Type B pancreatic cell (in vitro differentiated cells): ENCODE data around the gene HIVEP3. TPM values are rescaled to one million over a fixed set of nuclear protein-coding genes. Genes with fewer than 3 reads are reported as not detected.

Source experiments
- DNase-seq: peaks from one replicate; pipeline ENCODE4 v3.0.0; 2021; ENCODE audit warnings: mixed read lengths; ENCODE audit not compliant: unreplicated experiment; ENCODE audit errors: extremely low spot score
- H3K27ac Mint-ChIP-seq: 2 replicates; pipeline ENCODE4 v1.8.0; 2021; ENCODE audit warnings: mild to moderate bottlenecking, mixed read lengths
- H3K27me3 Mint-ChIP-seq: 2 replicates; pipeline ENCODE4 v1.8.0; 2021; ENCODE audit warnings: mixed read lengths
- H3K36me3 Mint-ChIP-seq: 2 replicates; pipeline ENCODE4 v1.8.0; 2021; ENCODE audit warnings: mixed read lengths
- H3K4me1 Mint-ChIP-seq: one replicate; pipeline ENCODE4 v1.8.0; 2021; ENCODE audit warnings: mixed read lengths; ENCODE audit not compliant: unreplicated experiment
- H3K4me3 Mint-ChIP-seq: 2 replicates; pipeline ENCODE4 v1.8.0; 2021; ENCODE audit warnings: mild to moderate bottlenecking, mixed read lengths
- H3K9me3 Mint-ChIP-seq: 2 replicates; pipeline ENCODE4 v1.8.0; 2021; ENCODE audit warnings: mixed read lengths
- total RNA-seq: library from RNA; stranded (reverse); gene quantifications from 2 replicates; pipeline ENCODE4 v1.2.1, GENCODE V29; 2021; ENCODE audit warnings: low replicate concordance
- TF ChIP-seq, protein P1 (sequence below): fragments of 200-600 bp; sonication (generic); conservative IDR thresholded peaks from 2 replicates; pipeline ENCODE4 v1.5.0; 2021; ENCODE audit warnings: antibody characterized with exemption, mild to moderate bottlenecking

Gene HIVEP3
- total RNA-seq, 1 donor from 2014 or later = 9.2 TPM

DNA sequence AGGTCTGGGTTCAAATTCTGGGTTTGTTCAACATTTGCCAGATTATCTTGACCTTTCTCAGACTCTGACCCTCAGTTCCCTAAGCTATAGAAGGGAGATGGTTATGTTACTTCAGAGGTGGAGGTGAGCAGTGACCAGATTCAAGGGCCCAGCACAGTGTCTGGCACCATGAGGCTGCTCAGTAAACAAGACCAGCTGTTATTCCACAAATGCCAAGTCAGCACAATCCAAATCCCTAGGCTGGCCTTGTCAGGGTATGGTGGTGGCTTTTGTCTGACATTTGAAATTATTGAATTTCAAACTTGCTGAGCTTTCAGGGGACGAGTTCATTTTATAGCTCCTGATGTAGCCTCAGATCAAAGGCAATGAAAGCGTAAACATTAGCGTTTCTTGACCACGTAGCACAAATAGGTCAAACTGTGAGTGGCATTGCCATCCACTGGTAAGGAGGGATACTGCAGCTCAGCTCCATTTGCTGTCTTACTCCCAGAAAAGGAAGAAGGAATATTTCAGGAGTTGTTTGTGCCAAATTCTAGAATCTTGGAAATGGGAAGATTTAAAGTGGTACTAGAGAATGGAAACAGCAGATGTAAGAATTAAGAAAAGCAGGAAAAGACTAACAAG, 339.9 kb downstream of the HIVEP3 start:
- no peak for DNase-seq
- Mint-ChIP-seq H3K4me3 (no peak overlapping the region), H3K9me3 (no peaks in the 10 kb centered on the region), H3K36me3 (no peaks in the 10 kb centered on the region), H3K27ac (no peak overlapping the region), H3K4me1 (peaks cover 4% of the 10 kb centered on the region), H3K27me3 (peaks cover 12% of the 10 kb centered on the region)
- TF ChIP-seq, protein P1, sequence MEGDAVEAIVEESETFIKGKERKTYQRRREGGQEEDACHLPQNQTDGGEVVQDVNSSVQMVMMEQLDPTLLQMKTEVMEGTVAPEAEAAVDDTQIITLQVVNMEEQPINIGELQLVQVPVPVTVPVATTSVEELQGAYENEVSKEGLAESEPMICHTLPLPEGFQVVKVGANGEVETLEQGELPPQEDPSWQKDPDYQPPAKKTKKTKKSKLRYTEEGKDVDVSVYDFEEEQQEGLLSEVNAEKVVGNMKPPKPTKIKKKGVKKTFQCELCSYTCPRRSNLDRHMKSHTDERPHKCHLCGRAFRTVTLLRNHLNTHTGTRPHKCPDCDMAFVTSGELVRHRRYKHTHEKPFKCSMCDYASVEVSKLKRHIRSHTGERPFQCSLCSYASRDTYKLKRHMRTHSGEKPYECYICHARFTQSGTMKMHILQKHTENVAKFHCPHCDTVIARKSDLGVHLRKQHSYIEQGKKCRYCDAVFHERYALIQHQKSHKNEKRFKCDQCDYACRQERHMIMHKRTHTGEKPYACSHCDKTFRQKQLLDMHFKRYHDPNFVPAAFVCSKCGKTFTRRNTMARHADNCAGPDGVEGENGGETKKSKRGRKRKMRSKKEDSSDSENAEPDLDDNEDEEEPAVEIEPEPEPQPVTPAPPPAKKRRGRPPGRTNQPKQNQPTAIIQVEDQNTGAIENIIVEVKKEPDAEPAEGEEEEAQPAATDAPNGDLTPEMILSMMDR = peak; percentile 71

DNA sequence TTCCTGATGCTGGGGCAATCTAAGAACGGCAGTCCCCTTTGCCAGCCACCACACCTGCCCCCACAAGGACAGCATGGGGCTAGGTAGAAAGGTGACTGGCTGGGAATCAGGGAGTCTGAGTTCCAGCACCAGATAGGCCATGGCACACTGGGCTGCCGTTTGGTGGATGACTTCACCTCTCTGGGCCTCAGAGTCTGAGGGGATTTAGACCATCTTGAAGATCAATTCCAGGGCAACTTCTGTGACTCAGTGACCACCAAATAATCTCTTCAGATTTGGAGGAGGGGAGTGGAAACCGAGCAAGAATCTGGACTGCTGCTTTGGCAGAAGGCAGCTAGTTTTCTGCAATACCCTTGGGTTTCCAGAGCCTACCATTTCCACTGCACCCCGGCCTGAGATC, 342.1 kb downstream of the HIVEP3 start:
- Mint-ChIP-seq H3K27me3 (peaks cover 24% of the 10 kb centered on the region), H3K4me3 (no peak overlapping the region), H3K9me3 (no peaks in the 10 kb centered on the region), H3K36me3 (no peaks in the 10 kb centered on the region), H3K4me1 (peaks cover 4% of the 10 kb centered on the region), H3K27ac (no peak overlapping the region)
- DNase-seq = no peak
- TF ChIP-seq, protein P1 = no peak

DNA sequence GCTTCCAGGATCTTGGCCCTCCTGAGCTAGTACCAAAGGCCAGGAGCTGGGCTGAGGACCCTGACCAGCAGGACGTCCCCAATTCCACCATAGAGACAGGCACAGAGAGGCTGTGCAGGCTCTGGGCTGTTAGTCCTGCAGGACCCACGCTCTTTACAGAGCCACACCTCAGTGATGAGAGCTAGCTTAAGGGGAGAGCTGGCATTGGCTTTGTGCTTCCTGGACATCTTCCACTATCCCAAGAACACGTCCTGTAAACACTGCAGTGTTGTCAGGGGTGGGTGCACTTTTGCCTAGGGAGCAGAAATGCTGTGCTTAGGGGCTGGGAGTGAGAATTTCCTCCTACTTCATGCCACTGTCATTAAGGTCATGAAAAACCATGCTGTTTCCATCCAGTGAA, 342.5 kb downstream of the HIVEP3 start:
- Mint-ChIP-seq H3K36me3 (no peaks in the 10 kb centered on the region), H3K27ac (no peak overlapping the region), H3K4me1 (peaks cover 4% of the 10 kb centered on the region), H3K4me3 (no peak overlapping the region), H3K9me3 (no peaks in the 10 kb centered on the region), H3K27me3 (peaks cover 28% of the 10 kb centered on the region)
- no peak for DNase-seq
- TF ChIP-seq, protein P1 = no peak

DNA sequence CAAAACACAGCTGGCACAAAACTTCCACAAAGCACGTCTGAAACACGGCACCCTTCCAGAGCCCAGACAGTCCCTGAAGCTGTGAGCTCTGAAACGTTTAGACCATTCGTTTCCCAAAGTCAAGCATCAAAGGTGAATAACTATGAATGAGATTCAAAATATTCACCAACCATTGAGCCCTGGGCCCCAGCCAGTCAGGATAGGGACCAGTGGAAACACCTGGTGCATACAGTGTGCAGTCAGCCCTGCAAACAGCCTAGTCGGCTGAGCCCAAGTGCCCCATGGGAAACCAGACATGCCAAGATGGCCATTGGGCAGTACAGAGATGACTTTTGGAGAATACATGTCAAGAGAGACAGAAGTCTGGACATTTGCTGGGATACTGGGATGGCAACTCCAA, 343.9 kb downstream of the HIVEP3 start:
- Mint-ChIP-seq H3K4me3 (no peak overlapping the region), H3K36me3 (no peaks in the 10 kb centered on the region), H3K27me3 (peaks cover 32% of the 10 kb centered on the region), H3K27ac (no peak overlapping the region), H3K4me1 (peaks cover 4% of the 10 kb centered on the region), H3K9me3 (no peaks in the 10 kb centered on the region)
- DNase-seq = no peak
- TF ChIP-seq, protein P1 = no peak

DNA sequence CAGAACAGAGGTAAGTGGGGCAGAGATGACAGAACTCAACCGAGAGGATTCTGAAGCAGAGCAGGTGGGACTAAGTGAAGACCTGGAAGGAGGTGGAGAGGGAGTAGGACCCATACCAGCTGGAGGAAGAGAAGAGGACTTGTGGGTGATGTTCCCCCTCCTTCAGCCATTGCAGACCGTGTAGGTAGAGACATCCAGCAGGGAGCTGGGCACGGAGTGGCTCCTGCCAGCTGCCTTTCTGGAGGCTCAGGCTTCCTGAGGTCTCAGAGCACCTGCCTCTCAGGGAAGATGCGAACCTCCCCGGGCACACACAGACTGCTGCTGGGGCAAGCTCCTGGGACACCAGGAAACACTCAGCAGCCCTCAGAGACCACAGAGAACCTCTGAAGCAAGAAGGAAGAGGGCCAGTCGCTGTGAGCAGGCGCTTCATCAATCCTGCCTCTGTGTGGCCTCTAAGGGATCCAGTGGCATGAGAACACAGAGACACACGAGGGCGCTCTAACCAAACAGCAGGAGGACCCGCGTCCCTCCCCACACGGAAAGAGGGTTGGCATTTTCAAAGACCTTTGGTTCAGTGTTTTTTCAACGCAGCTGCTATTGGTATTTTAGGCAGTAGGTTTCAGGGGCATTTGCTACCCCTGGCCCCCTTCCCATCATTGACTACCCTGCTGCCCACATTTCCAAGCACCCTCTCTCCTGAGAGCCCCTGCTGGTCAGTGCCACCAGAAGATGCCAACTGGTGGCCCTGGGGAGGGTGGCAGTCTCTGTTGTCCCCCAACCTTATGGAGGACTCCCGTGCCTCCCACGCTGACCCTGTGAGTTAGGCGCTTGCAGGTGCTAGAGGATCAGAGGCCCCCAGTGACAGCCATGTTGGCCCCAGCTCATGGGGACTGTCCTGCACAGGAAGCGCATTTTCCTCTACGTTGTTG, 344.7 kb downstream of the HIVEP3 start:
- H3K4me1 Mint-ChIP-seq = peaks cover 3% of the 10 kb centered on the region
- DNase-seq = peak; percentile 81
- H3K27me3 Mint-ChIP-seq = peaks cover 32% of the 10 kb centered on the region
- no peaks in the 10 kb centered on the region for H3K36me3 Mint-ChIP-seq
- H3K27ac Mint-ChIP-seq = no peak overlapping the region
- no peak overlapping the region for H3K4me3 Mint-ChIP-seq
- H3K9me3 Mint-ChIP-seq = no peaks in the 10 kb centered on the region
- TF ChIP-seq, protein P1 = peak; percentile 93
